ENCODE results near the gene EFNA5.

EFNA5 gene

GRCh38 chr5:107672211-107673038 lies 1.7 kb upstream of the EFNA5 start:
- DNase-seq, result peak; percentile 89

- peak; percentile 57 for DNase-seq
These were observed 1.0 kb upstream of the EFNA5 start for GRCh38 chr5:107671742-107672210.

- peak; percentile 29 for DNase-seq
These were observed 428 bp downstream of the EFNA5 start for GRCh38 chr5:107670087-107670931.

GRCh38 chr5:107669096-107670031 lies 1.4 kb downstream of the EFNA5 start:
- DNase-seq, result peak; percentile 19

- DNase-seq, result peak; percentile 3
These were observed 2.3 kb downstream of the EFNA5 start for GRCh38 chr5:107668154-107669095.

- no peak for DNase-seq
These were observed 4.6 kb downstream of the EFNA5 start for GRCh38 chr5:107666051-107666655.

- DNase-seq, result no peak
These were observed 5.6 kb downstream of the EFNA5 start for GRCh38 chr5:107665036-107665570.

- no peak for DNase-seq
These were observed 7.0 kb downstream of the EFNA5 start for GRCh38 chr5:107663697-107664096.

- no peak for DNase-seq
These were observed 9.1 kb downstream of the EFNA5 start for GRCh38 chr5:107661650-107662044.

- DNase-seq, result no peak
These were observed 9.6 kb downstream of the EFNA5 start for GRCh38 chr5:107661038-107661649.

- no peak for DNase-seq
These were observed 12.2 kb downstream of the EFNA5 start for GRCh38 chr5:107658528-107658927.

GRCh38 chr5:107655831-107656230 lies 14.9 kb downstream of the EFNA5 start:
- no peak for DNase-seq

GRCh38 chr5:107654827-107655226 lies 15.9 kb downstream of the EFNA5 start:
- no peak for DNase-seq

- no peak for DNase-seq
These were observed 17.1 kb downstream of the EFNA5 start for GRCh38 chr5:107653685-107654084.

- no peak for DNase-seq
These were observed 17.7 kb downstream of the EFNA5 start for GRCh38 chr5:107652839-107653607.

- DNase-seq, result no peak
These were observed 18.3 kb downstream of the EFNA5 start for GRCh38 chr5:107652408-107652807.

GRCh38 chr5:107651325-107651724 lies 19.4 kb downstream of the EFNA5 start:
- no peak for DNase-seq

- no peak for DNase-seq
These were observed 24.3 kb downstream of the EFNA5 start for GRCh38 chr5:107646418-107646817.

- no peak for DNase-seq
These were observed 30.2 kb downstream of the EFNA5 start for GRCh38 chr5:107640568-107640967.

All from fibroblast of skin of abdomen (primary cell).